Endothelial cell of umbilical vein (primary cell): ENCODE data around the gene BUB1B. TPM values are rescaled to one million over a fixed set of nuclear protein-coding genes. Genes with fewer than 3 reads are reported as not detected.

Experiments
- BruUV-seq: library from RNA; stranded (reverse); fragments of 400-500 nt; replicated peaks from 2 replicates; lab custom pipeline; 2021; lab: Mats Ljungman, UMichigan
- CTCF ChIA-PET: fragments of 300-600, 350-600 bp; sonication (Branson Sonifier 250); formaldehyde crosslinking; loops from one replicate; lab custom pipeline; 2021; ENCODE audit warnings: antibody characterized with exemption, inconsistent platforms; lab: Charles Lee
- POLR2A ChIA-PET: fragments of 300-600, 350-600 bp; sonication (Branson Sonifier 250); formaldehyde crosslinking; loops from one replicate; lab custom pipeline; 2021; ENCODE audit warnings: antibody characterized with exemption, inconsistent platforms; lab: Charles Lee
- DNase-seq: peaks from one replicate; pipeline ENCODE4 v3.0.0-alpha.2; 2011; ENCODE audit warnings: low read depth, low spot score
- FAIRE-seq: peaks from 2 replicates; lab custom pipeline; 2011; peaks lifted over from hg19 to GRCh38; lab: Jason Lieb, UNC
- H2AFZ ChIP-seq: 2 replicates; pipeline ENCODE4 v1.6.0; 2012; ENCODE audit warnings: low read depth, low read length, control low read depth, inconsistent platforms
- H3K27ac ChIP-seq: 2 replicates; pipeline ENCODE4 v1.5.1; 2011; ENCODE audit warnings: low read depth, mild to moderate bottlenecking, control low read depth, low read length, moderate library complexity; ENCODE audit not compliant: insufficient read depth
- H3K27me3 ChIP-seq, 2 experiments: 2 replicates each; pipeline versions ENCODE4 v1.6.0 to v1.6.1; 2011; ENCODE audit warnings: low read length in 2 of 2, mixed read lengths in 1 of 2; ENCODE audit not compliant: control insufficient read depth in 2 of 2, insufficient read depth in 2 of 2
- H3K36me3 ChIP-seq, 2 experiments: 2 replicates in 1 of 2; 3 replicates in 1 of 2; pipeline ENCODE4 v1.5.1; 2011; ENCODE audit warnings: low read length in 2 of 2, mild to moderate bottlenecking in 1 of 2, moderate library complexity in 1 of 2; ENCODE audit not compliant: control insufficient read depth in 2 of 2, insufficient read depth in 2 of 2; ENCODE audit errors: extremely low read depth in 1 of 2
- H3K4me1 ChIP-seq: 3 replicates; pipeline ENCODE4 v1.5.1; 2011; ENCODE audit warnings: mild to moderate bottlenecking, low read length; ENCODE audit not compliant: control insufficient read depth, insufficient read depth; ENCODE audit errors: extremely low read depth
- H3K4me2 ChIP-seq: 2 replicates; pipeline ENCODE4 v1.6.1; 2011; ENCODE audit warnings: low read length, control low read depth, mixed read lengths; ENCODE audit not compliant: insufficient read depth
- H3K4me3 ChIP-seq, 3 experiments: fragments of 200-600 bp in 1 of 3; sonication (generic), shearing (Covaris generic) in 1 of 3; replicated peaks in 1 of 3; 2 replicates each; pipeline ENCODE4 v1.5.1; 2011 to 2016; ENCODE audit warnings: control low read depth in 3 of 3, low read length in 3 of 3, mild to moderate bottlenecking in 2 of 3, inconsistent platforms in 1 of 3, low read depth in 1 of 3, moderate library complexity in 1 of 3; ENCODE audit not compliant: insufficient read depth in 1 of 3
- H3K79me2 ChIP-seq: 2 replicates; pipeline ENCODE4 v1.6.0; 2012; ENCODE audit warnings: low read length, inconsistent platforms; ENCODE audit not compliant: control insufficient read depth, insufficient read depth
- H3K9ac ChIP-seq: replicated peaks from 2 replicates; pipeline ENCODE3; 2011; ENCODE audit warnings: low read length, control low read depth; ENCODE audit not compliant: insufficient read depth; ENCODE audit errors: extremely low read depth
- H3K9me1 ChIP-seq: replicated peaks from 3 replicates; pipeline ENCODE4 v1.6.0; 2011; ENCODE audit warnings: mild to moderate bottlenecking, low read length; ENCODE audit not compliant: control insufficient read depth, insufficient read depth; ENCODE audit errors: extremely low read depth
- H3K9me3 ChIP-seq: replicated peaks from 2 replicates; pipeline ENCODE4 v1.5.1; 2012; ENCODE audit warnings: low read length, inconsistent platforms; ENCODE audit not compliant: control insufficient read depth, insufficient read depth
- H4K20me1 ChIP-seq: replicated peaks from 2 replicates; pipeline ENCODE3; 2011; ENCODE audit warnings: mild to moderate bottlenecking, low read length; ENCODE audit not compliant: control insufficient read depth, insufficient read depth; ENCODE audit errors: extremely low read depth
- EZH2 ChIP-seq: IDR thresholded peaks from 2 replicates; pipeline ENCODE4 v1.6.1; 2012; ENCODE audit warnings: borderline replicate concordance, low read depth, mild to moderate bottlenecking, moderate library complexity, low read length, inconsistent platforms; ENCODE audit not compliant: severe bottlenecking
- FOS ChIP-seq: IDR thresholded peaks from 2 replicates; pipeline ENCODE4 v1.6.1; 2011; ENCODE audit warnings: mild to moderate bottlenecking, low read length, moderate library complexity, borderline replicate concordance; ENCODE audit not compliant: insufficient read depth
- GATA2 ChIP-seq: IDR thresholded peaks from 2 replicates; pipeline ENCODE4 v1.7.0; 2011; ENCODE audit warnings: low read depth, mild to moderate bottlenecking, moderate library complexity, mixed read lengths, low read length; ENCODE audit not compliant: insufficient read length, insufficient read depth
- JUN ChIP-seq: IDR thresholded peaks from 2 replicates; pipeline ENCODE4 v1.6.1; 2011; ENCODE audit warnings: borderline replicate concordance, low read depth; ENCODE audit not compliant: insufficient read length, insufficient read depth
- MAX ChIP-seq: IDR thresholded peaks from 2 replicates; pipeline ENCODE4 v1.6.1; 2011; ENCODE audit not compliant: insufficient read depth, insufficient read length
- MYC ChIP-seq: IDR thresholded peaks from one replicate; pipeline ENCODE4 v1.6.1; 2011; ENCODE audit warnings: mild to moderate bottlenecking, low read depth, low read length
- POLR2A ChIP-seq: IDR thresholded peaks from 2 replicates; pipeline ENCODE4 v1.6.1; 2012; ENCODE audit warnings: low read depth, mild to moderate bottlenecking, control low read depth, low read length
- POLR2AphosphoS5 ChIP-seq: IDR thresholded peaks from 2 replicates; pipeline ENCODE4 v1.6.1; 2012; ENCODE audit warnings: low read depth, mild to moderate bottlenecking, control low read depth, low read length, moderate library complexity; ENCODE audit not compliant: insufficient read depth
- dilution Hi-C: fragments of 300-500 bp; cut with MboI; formaldehyde crosslinking; loops from one replicate; pipeline ENCODE4 v1.15.0; 2019; ENCODE audit warnings: low sequenced_read_pairs; ENCODE audit not compliant: extremely low pct_ligation_motif_present
- intact Hi-C: fragments of 100-400 bp; cut with micrococcal nuclease; formaldehyde crosslinking; loops from one replicate; pipeline ENCODE4 v1.10.0; 2022
- polyA plus RNA-seq, 4 experiments: library from polyadenylated mRNA; depleted of rRNA in 3 of 4; stranded (reverse) in 3 of 4; unstranded in 1 of 4; fragments of >200 nt; gene quantifications; 2 replicates each; pipeline versions ENCODE4 v1.2.1 to v1.2.3, GENCODE V29; 2011 to 2012; ENCODE audit warnings: missing spikeins in 1 of 4
- total RNA-seq: library from RNA; stranded (reverse); gene quantifications from 2 replicates; pipeline ENCODE4 v1.2.3, GENCODE V29; 2021
- TF ChIP-seq, protein P1 (sequence below), 2 donors: IDR thresholded peaks; 1 replicate in 1 of 2; 2 replicates in 1 of 2; pipeline ENCODE4 v1.5.1; 2011; ENCODE audit warnings: low read length in 2 of 2, mild to moderate bottlenecking in 2 of 2, moderate library complexity in 2 of 2, control low read depth in 1 of 2, inconsistent platforms in 1 of 2, low read depth in 1 of 2; ENCODE audit not compliant: insufficient read depth in 1 of 2; ENCODE audit errors: extremely low read depth in 1 of 2

Gene BUB1B
- total and polyA plus RNA-seq, 2 donors (not counting 3 experiments of a cell fraction or from before 2014, with no cell fraction given) = 12.2 to 69.8 TPM

GRCh38 chr15:40265875-40266274 lies 105.0 kb downstream of the BUB1B start:
- H3K27ac ChIP-seq = no peak overlapping the region
- no peak overlapping the region for H3K9ac ChIP-seq
- TF ChIP-seq MYC (no peak), POLR2AphosphoS5 (no peak), JUN (no peak), MAX (no peak), FOS (no peak), EZH2 (no peak), GATA2 (no peak), POLR2A (no peak)
- TF ChIP-seq, protein P1, sequence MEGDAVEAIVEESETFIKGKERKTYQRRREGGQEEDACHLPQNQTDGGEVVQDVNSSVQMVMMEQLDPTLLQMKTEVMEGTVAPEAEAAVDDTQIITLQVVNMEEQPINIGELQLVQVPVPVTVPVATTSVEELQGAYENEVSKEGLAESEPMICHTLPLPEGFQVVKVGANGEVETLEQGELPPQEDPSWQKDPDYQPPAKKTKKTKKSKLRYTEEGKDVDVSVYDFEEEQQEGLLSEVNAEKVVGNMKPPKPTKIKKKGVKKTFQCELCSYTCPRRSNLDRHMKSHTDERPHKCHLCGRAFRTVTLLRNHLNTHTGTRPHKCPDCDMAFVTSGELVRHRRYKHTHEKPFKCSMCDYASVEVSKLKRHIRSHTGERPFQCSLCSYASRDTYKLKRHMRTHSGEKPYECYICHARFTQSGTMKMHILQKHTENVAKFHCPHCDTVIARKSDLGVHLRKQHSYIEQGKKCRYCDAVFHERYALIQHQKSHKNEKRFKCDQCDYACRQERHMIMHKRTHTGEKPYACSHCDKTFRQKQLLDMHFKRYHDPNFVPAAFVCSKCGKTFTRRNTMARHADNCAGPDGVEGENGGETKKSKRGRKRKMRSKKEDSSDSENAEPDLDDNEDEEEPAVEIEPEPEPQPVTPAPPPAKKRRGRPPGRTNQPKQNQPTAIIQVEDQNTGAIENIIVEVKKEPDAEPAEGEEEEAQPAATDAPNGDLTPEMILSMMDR (IDR thresholded peaks at IDR 0.05; ENCODE audit: extremely low read depth in 1 of 2, insufficient read depth in 1 of 2, low read depth in 1 of 2, low read length in 2 of 2) = no peak
- H3K36me3 ChIP-seq = no peaks in the 10 kb centered on the region
- CTCF ChIA-PET = interaction anchor here (1.1 to 20.1 kb wide), 4 partner anchors 9 to 51 kb away, joined by 3 to 879 read pairs (median 38); partner anchors contain the start of gene PAK6
- H3K4me2 ChIP-seq = no peak overlapping the region
- no peak overlapping the region for H2AFZ ChIP-seq
- intact Hi-C loops = no loop called here
- H3K79me2 ChIP-seq = no peaks in the 10 kb centered on the region
- H4K20me1 ChIP-seq = no peaks in the 10 kb centered on the region
- POLR2A ChIA-PET = no interaction called here
- H3K27me3 ChIP-seq = peaks cover 3 to 5% of the 10 kb centered on the region in 2 experiments
- H3K4me1 ChIP-seq = peaks cover 9% of the 10 kb centered on the region
- BruUV-seq = no TSS peak
- no peaks in the 10 kb centered on the region for H3K9me3 ChIP-seq
- FAIRE-seq (no peak), DNase-seq (no peak)
- no peaks in the 10 kb centered on the region for H3K9me1 ChIP-seq
- dilution Hi-C loops = no loop called here
- no peak overlapping the region for H3K4me3 ChIP-seq
